ENCODE data around the gene RPL13.

- TF ChIP-seq EZH2phosphoT487 (IDR thresholded peaks at IDR 0.05; ENCODE audit: low read length), result no peak
- TF ChIP-seq, protein P1, sequence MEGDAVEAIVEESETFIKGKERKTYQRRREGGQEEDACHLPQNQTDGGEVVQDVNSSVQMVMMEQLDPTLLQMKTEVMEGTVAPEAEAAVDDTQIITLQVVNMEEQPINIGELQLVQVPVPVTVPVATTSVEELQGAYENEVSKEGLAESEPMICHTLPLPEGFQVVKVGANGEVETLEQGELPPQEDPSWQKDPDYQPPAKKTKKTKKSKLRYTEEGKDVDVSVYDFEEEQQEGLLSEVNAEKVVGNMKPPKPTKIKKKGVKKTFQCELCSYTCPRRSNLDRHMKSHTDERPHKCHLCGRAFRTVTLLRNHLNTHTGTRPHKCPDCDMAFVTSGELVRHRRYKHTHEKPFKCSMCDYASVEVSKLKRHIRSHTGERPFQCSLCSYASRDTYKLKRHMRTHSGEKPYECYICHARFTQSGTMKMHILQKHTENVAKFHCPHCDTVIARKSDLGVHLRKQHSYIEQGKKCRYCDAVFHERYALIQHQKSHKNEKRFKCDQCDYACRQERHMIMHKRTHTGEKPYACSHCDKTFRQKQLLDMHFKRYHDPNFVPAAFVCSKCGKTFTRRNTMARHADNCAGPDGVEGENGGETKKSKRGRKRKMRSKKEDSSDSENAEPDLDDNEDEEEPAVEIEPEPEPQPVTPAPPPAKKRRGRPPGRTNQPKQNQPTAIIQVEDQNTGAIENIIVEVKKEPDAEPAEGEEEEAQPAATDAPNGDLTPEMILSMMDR (IDR thresholded peaks at IDR 0.05; ENCODE audit: low read length), result no peak
Measured at GRCh38 chr16:89607937-89608740, 47.7 kb downstream of the RPL13 start.

Measured in MM.1S (cell line).